Endothelial cell of umbilical vein (primary cell): ENCODE data around the gene SMAP1. TPM values are rescaled to one million over a fixed set of nuclear protein-coding genes. Genes with fewer than 3 reads are reported as not detected.

ENCODE experiments used
- BruUV-seq: library from RNA; stranded (reverse); fragments of 400-500 nt; replicated peaks from 2 replicates; lab custom pipeline; 2021; lab: Mats Ljungman, UMichigan
- CTCF ChIA-PET: fragments of 300-600, 350-600 bp; sonication (Branson Sonifier 250); formaldehyde crosslinking; loops from one replicate; lab custom pipeline; 2021; ENCODE audit warnings: antibody characterized with exemption, inconsistent platforms; lab: Charles Lee
- POLR2A ChIA-PET: fragments of 300-600, 350-600 bp; sonication (Branson Sonifier 250); formaldehyde crosslinking; loops from one replicate; lab custom pipeline; 2021; ENCODE audit warnings: antibody characterized with exemption, inconsistent platforms; lab: Charles Lee
- DNase-seq: peaks from one replicate; pipeline ENCODE4 v3.0.0-alpha.2; 2011; ENCODE audit warnings: low read depth, low spot score
- FAIRE-seq: peaks from 2 replicates; lab custom pipeline; 2011; peaks lifted over from hg19 to GRCh38; lab: Jason Lieb, UNC
- H2AFZ ChIP-seq: 2 replicates; pipeline ENCODE4 v1.6.0; 2012; ENCODE audit warnings: low read depth, low read length, control low read depth, inconsistent platforms
- H3K27ac ChIP-seq: 2 replicates; pipeline ENCODE4 v1.5.1; 2011; ENCODE audit warnings: low read depth, mild to moderate bottlenecking, control low read depth, low read length, moderate library complexity; ENCODE audit not compliant: insufficient read depth
- H3K27me3 ChIP-seq, 2 experiments: 2 replicates each; pipeline versions ENCODE4 v1.6.0 to v1.6.1; 2011; ENCODE audit warnings: low read length in 2 of 2, mixed read lengths in 1 of 2; ENCODE audit not compliant: control insufficient read depth in 2 of 2, insufficient read depth in 2 of 2
- H3K36me3 ChIP-seq, 2 experiments: 2 replicates in 1 of 2; 3 replicates in 1 of 2; pipeline ENCODE4 v1.5.1; 2011; ENCODE audit warnings: low read length in 2 of 2, mild to moderate bottlenecking in 1 of 2, moderate library complexity in 1 of 2; ENCODE audit not compliant: control insufficient read depth in 2 of 2, insufficient read depth in 2 of 2; ENCODE audit errors: extremely low read depth in 1 of 2
- H3K4me1 ChIP-seq: 3 replicates; pipeline ENCODE4 v1.5.1; 2011; ENCODE audit warnings: mild to moderate bottlenecking, low read length; ENCODE audit not compliant: control insufficient read depth, insufficient read depth; ENCODE audit errors: extremely low read depth
- H3K4me2 ChIP-seq: 2 replicates; pipeline ENCODE4 v1.6.1; 2011; ENCODE audit warnings: low read length, control low read depth, mixed read lengths; ENCODE audit not compliant: insufficient read depth
- H3K4me3 ChIP-seq, 3 experiments: fragments of 200-600 bp in 1 of 3; sonication (generic), shearing (Covaris generic) in 1 of 3; replicated peaks in 1 of 3; 2 replicates each; pipeline ENCODE4 v1.5.1; 2011 to 2016; ENCODE audit warnings: control low read depth in 3 of 3, low read length in 3 of 3, mild to moderate bottlenecking in 2 of 3, inconsistent platforms in 1 of 3, low read depth in 1 of 3, moderate library complexity in 1 of 3; ENCODE audit not compliant: insufficient read depth in 1 of 3
- H3K79me2 ChIP-seq: 2 replicates; pipeline ENCODE4 v1.6.0; 2012; ENCODE audit warnings: low read length, inconsistent platforms; ENCODE audit not compliant: control insufficient read depth, insufficient read depth
- H3K9ac ChIP-seq: replicated peaks from 2 replicates; pipeline ENCODE3; 2011; ENCODE audit warnings: low read length, control low read depth; ENCODE audit not compliant: insufficient read depth; ENCODE audit errors: extremely low read depth
- H3K9me1 ChIP-seq: replicated peaks from 3 replicates; pipeline ENCODE4 v1.6.0; 2011; ENCODE audit warnings: mild to moderate bottlenecking, low read length; ENCODE audit not compliant: control insufficient read depth, insufficient read depth; ENCODE audit errors: extremely low read depth
- H3K9me3 ChIP-seq: replicated peaks from 2 replicates; pipeline ENCODE4 v1.5.1; 2012; ENCODE audit warnings: low read length, inconsistent platforms; ENCODE audit not compliant: control insufficient read depth, insufficient read depth
- H4K20me1 ChIP-seq: replicated peaks from 2 replicates; pipeline ENCODE3; 2011; ENCODE audit warnings: mild to moderate bottlenecking, low read length; ENCODE audit not compliant: control insufficient read depth, insufficient read depth; ENCODE audit errors: extremely low read depth
- EZH2 ChIP-seq: IDR thresholded peaks from 2 replicates; pipeline ENCODE4 v1.6.1; 2012; ENCODE audit warnings: borderline replicate concordance, low read depth, mild to moderate bottlenecking, moderate library complexity, low read length, inconsistent platforms; ENCODE audit not compliant: severe bottlenecking
- FOS ChIP-seq: IDR thresholded peaks from 2 replicates; pipeline ENCODE4 v1.6.1; 2011; ENCODE audit warnings: mild to moderate bottlenecking, low read length, moderate library complexity, borderline replicate concordance; ENCODE audit not compliant: insufficient read depth
- GATA2 ChIP-seq: IDR thresholded peaks from 2 replicates; pipeline ENCODE4 v1.7.0; 2011; ENCODE audit warnings: low read depth, mild to moderate bottlenecking, moderate library complexity, mixed read lengths, low read length; ENCODE audit not compliant: insufficient read length, insufficient read depth
- JUN ChIP-seq: IDR thresholded peaks from 2 replicates; pipeline ENCODE4 v1.6.1; 2011; ENCODE audit warnings: borderline replicate concordance, low read depth; ENCODE audit not compliant: insufficient read length, insufficient read depth
- MYC ChIP-seq: IDR thresholded peaks from one replicate; pipeline ENCODE4 v1.6.1; 2011; ENCODE audit warnings: mild to moderate bottlenecking, low read depth, low read length
- POLR2A ChIP-seq: IDR thresholded peaks from 2 replicates; pipeline ENCODE4 v1.6.1; 2012; ENCODE audit warnings: low read depth, mild to moderate bottlenecking, control low read depth, low read length
- POLR2AphosphoS5 ChIP-seq: IDR thresholded peaks from 2 replicates; pipeline ENCODE4 v1.6.1; 2012; ENCODE audit warnings: low read depth, mild to moderate bottlenecking, control low read depth, low read length, moderate library complexity; ENCODE audit not compliant: insufficient read depth
- dilution Hi-C: fragments of 300-500 bp; cut with MboI; formaldehyde crosslinking; loops from one replicate; pipeline ENCODE4 v1.15.0; 2019; ENCODE audit warnings: low sequenced_read_pairs; ENCODE audit not compliant: extremely low pct_ligation_motif_present
- intact Hi-C: fragments of 100-400 bp; cut with micrococcal nuclease; formaldehyde crosslinking; loops from one replicate; pipeline ENCODE4 v1.10.0; 2022
- polyA plus RNA-seq, 4 experiments: library from polyadenylated mRNA; depleted of rRNA in 3 of 4; stranded (reverse) in 3 of 4; unstranded in 1 of 4; fragments of >200 nt; gene quantifications; 2 replicates each; pipeline versions ENCODE4 v1.2.1 to v1.2.3, GENCODE V29; 2011 to 2012; ENCODE audit warnings: missing spikeins in 1 of 4
- total RNA-seq: library from RNA; stranded (reverse); gene quantifications from 2 replicates; pipeline ENCODE4 v1.2.3, GENCODE V29; 2021
- TF ChIP-seq, protein P1 (sequence below), 2 donors: IDR thresholded peaks; 1 replicate in 1 of 2; 2 replicates in 1 of 2; pipeline ENCODE4 v1.5.1; 2011; ENCODE audit warnings: low read length in 2 of 2, mild to moderate bottlenecking in 2 of 2, moderate library complexity in 2 of 2, control low read depth in 1 of 2, inconsistent platforms in 1 of 2, low read depth in 1 of 2; ENCODE audit not compliant: insufficient read depth in 1 of 2; ENCODE audit errors: extremely low read depth in 1 of 2
- TF ChIP-seq, protein P2 (sequence below): IDR thresholded peaks from 2 replicates; pipeline ENCODE4 v1.6.1; 2011; ENCODE audit not compliant: insufficient read depth, insufficient read length

SMAP1 gene
- total and polyA plus RNA-seq, 2 donors (not counting 3 experiments of a cell fraction or from before 2014, with no cell fraction given), result 14.6 to 24.6 TPM

DNA sequence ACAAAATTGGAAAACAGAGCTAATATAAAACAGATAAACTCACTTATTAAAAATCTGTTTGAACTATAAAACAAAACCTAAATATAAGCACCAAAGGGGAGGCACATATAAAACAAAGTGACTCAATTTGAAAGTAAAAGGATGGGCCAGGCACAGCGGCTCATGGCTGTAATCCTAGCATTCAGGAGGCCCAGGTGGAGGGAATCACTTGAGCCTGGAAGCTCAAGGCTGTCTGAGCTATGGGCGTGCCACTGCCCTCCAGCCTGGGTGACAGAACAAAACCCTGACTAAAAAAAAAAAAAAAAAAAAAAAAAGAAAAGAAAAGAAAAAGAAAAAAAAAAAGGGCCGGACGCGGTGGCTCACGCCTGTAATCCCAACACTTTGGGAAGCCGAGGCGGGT lies 31.1 kb upstream of the SMAP1 start:
- dilution Hi-C loops (no loop called here), intact Hi-C loops (no loop called here)
- Histone ChIP-seq H3K4me3 (no peak overlapping the region), H3K27me3 (no peaks in the 10 kb centered on the region), H3K9ac (no peak overlapping the region), H3K79me2 (no peaks in the 10 kb centered on the region), H4K20me1 (no peaks in the 10 kb centered on the region), H3K36me3 (no peaks in the 10 kb centered on the region), H3K9me1 (no peaks in the 10 kb centered on the region), H3K4me1 (no peaks in the 10 kb centered on the region), H3K9me3 (no peaks in the 10 kb centered on the region), H3K27ac (no peak overlapping the region), H2AFZ (no peak overlapping the region), H3K4me2 (no peak overlapping the region)
- FAIRE-seq (no peak), DNase-seq (no peak)
- POLR2A ChIA-PET, result no interaction called here
- BruUV-seq, result no TSS peak
- CTCF ChIA-PET, result interaction anchor here (1.2 kb wide), 1 partner anchor 50 kb away, joined by 6 read pairs; no protein-coding TSS in a partner anchor
- TF ChIP-seq, protein P1, sequence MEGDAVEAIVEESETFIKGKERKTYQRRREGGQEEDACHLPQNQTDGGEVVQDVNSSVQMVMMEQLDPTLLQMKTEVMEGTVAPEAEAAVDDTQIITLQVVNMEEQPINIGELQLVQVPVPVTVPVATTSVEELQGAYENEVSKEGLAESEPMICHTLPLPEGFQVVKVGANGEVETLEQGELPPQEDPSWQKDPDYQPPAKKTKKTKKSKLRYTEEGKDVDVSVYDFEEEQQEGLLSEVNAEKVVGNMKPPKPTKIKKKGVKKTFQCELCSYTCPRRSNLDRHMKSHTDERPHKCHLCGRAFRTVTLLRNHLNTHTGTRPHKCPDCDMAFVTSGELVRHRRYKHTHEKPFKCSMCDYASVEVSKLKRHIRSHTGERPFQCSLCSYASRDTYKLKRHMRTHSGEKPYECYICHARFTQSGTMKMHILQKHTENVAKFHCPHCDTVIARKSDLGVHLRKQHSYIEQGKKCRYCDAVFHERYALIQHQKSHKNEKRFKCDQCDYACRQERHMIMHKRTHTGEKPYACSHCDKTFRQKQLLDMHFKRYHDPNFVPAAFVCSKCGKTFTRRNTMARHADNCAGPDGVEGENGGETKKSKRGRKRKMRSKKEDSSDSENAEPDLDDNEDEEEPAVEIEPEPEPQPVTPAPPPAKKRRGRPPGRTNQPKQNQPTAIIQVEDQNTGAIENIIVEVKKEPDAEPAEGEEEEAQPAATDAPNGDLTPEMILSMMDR (IDR thresholded peaks at IDR 0.05; ENCODE audit: extremely low read depth in 1 of 2, insufficient read depth in 1 of 2, low read depth in 1 of 2, low read length in 2 of 2), result no peak

DNA sequence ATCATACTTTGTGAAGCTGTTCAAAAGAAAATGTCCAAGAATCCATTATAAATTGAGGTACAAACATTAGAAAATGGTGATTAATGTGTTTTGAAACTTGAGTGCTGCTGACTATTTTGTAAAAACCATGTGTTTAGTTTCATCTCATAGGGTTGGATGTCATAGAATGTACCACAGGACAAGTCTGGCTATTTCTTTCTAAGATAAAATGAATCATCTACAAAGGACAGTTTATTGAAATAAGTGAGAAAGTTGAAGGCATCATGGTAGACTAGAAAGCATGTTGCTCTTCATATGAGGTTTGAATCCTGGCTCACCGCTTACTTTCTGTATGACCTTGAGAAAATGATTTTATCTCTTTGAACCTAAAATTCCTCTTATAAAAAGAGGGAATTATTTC lies 29.2 kb upstream of the SMAP1 start:
- Histone ChIP-seq H4K20me1 (no peaks in the 10 kb centered on the region), H3K9me1 (no peaks in the 10 kb centered on the region), H3K79me2 (no peaks in the 10 kb centered on the region), H2AFZ (no peak overlapping the region), H3K27me3 (no peaks in the 10 kb centered on the region), H3K9me3 (no peaks in the 10 kb centered on the region), H3K4me2 (no peak overlapping the region), H3K9ac (no peak overlapping the region), H3K4me1 (no peaks in the 10 kb centered on the region), H3K36me3 (no peaks in the 10 kb centered on the region), H3K4me3 (no peak overlapping the region), H3K27ac (no peak overlapping the region)
- no peak for FAIRE-seq
- intact Hi-C loops (no loop called here), dilution Hi-C loops (no loop called here)
- no peak for DNase-seq
- POLR2A ChIA-PET, result no interaction called here
- TF ChIP-seq GATA2 (no peak), JUN (no peak), POLR2AphosphoS5 (no peak), POLR2A (no peak), FOS (no peak), EZH2 (no peak), MYC (no peak)
- TF ChIP-seq, protein P1 (IDR thresholded peaks at IDR 0.05; ENCODE audit: extremely low read depth in 1 of 2, insufficient read depth in 1 of 2, low read depth in 1 of 2, low read length in 2 of 2), result no peak
- TF ChIP-seq, protein P2, sequence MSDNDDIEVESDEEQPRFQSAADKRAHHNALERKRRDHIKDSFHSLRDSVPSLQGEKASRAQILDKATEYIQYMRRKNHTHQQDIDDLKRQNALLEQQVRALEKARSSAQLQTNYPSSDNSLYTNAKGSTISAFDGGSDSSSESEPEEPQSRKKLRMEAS, result no peak
- CTCF ChIA-PET, result interaction anchor here (1.0 kb wide), 1 partner anchor 48 kb away, joined by 3 read pairs; no protein-coding TSS in a partner anchor
- BruUV-seq, result no TSS peak
